Measurements from ENCODE around the gene AP3D1.

GRCh38 chr19:2160379-2160778, 9.0 kb upstream of the AP3D1 start:
- no peak for TF ChIP-seq CTCF (IDR thresholded peaks at IDR 0.05)
- no peak for TF ChIP-seq POLR2A (IDR thresholded peaks at IDR 0.05)
